Measurements from ENCODE around the gene SULT4A1.

DNA sequence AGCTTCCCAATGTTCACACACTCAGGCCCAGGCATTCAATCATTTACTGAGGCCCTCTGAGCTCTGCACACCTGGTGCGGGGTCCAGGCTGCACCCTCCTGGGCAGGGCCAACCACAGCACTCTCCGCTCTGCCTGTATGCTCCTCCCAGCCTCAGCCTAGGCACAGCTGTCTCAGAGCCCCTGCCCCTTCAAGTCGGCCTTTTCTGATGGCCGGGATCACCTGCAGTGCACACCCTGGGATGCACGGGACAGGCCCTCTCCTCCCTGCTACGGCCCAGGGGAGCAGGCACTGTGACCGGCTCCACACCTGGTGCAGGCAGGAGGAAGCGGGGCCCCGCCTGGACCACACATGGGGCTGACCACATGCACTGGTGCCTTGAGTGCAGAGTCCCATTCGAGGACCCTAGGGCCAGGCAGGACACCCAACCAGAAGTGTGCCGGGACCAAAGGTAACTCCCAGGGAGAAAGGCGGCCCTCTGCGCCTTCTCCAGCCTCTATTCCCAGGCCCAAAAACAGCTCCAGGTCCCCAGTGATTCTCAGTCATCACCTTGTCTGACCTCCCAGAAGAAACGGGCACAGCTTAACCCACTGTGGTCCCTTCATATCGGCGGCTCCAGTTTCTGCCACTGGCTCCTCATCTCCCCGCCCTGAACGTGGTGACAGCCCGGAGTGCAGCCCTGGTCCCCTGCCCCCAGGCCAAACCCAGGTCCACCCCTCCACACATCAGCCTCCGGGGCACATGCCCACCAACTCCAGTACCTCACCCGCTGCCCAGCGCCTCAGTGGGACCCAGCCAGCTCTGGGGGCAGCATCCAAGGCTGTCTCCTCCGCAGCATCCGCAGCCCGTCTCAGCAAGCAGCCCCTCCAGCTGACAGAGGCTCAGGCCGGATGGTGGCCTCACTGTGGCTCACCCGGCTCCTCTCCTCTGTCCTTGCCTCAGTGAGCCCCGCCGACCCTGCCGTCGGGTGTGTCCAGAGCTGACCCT, 17.5 kb downstream of the SULT4A1 start:
- TF ChIP-seq, protein P1, sequence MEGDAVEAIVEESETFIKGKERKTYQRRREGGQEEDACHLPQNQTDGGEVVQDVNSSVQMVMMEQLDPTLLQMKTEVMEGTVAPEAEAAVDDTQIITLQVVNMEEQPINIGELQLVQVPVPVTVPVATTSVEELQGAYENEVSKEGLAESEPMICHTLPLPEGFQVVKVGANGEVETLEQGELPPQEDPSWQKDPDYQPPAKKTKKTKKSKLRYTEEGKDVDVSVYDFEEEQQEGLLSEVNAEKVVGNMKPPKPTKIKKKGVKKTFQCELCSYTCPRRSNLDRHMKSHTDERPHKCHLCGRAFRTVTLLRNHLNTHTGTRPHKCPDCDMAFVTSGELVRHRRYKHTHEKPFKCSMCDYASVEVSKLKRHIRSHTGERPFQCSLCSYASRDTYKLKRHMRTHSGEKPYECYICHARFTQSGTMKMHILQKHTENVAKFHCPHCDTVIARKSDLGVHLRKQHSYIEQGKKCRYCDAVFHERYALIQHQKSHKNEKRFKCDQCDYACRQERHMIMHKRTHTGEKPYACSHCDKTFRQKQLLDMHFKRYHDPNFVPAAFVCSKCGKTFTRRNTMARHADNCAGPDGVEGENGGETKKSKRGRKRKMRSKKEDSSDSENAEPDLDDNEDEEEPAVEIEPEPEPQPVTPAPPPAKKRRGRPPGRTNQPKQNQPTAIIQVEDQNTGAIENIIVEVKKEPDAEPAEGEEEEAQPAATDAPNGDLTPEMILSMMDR (IDR thresholded peaks at IDR 0.05) = no peak
- TF ChIP-seq POLR2AphosphoS5 (IDR thresholded peaks at IDR 0.05) (no peak), EP300 (IDR thresholded peaks at IDR 0.05) (no peak)
